Stimulated activated naive CD4-positive, alpha-beta T cell (primary cell): ENCODE data around the gene REXO2.

Experiments
- DNase-seq, 6 experiments: peaks; one replicate each; lab custom pipeline; 2025; lab: John Stamatoyannopoulos, UW

REXO2 gene

GRCh38 chr11:114439229-114440120 is at the start of gene REXO2:
Gene REXO2, plus strand, starts transcription at chr11:114439467. Its CDS starts 62 bp downstream, at chr11:114439529.
- DNase-seq: peak; percentile 87 to 91 (median 90)

DNA sequence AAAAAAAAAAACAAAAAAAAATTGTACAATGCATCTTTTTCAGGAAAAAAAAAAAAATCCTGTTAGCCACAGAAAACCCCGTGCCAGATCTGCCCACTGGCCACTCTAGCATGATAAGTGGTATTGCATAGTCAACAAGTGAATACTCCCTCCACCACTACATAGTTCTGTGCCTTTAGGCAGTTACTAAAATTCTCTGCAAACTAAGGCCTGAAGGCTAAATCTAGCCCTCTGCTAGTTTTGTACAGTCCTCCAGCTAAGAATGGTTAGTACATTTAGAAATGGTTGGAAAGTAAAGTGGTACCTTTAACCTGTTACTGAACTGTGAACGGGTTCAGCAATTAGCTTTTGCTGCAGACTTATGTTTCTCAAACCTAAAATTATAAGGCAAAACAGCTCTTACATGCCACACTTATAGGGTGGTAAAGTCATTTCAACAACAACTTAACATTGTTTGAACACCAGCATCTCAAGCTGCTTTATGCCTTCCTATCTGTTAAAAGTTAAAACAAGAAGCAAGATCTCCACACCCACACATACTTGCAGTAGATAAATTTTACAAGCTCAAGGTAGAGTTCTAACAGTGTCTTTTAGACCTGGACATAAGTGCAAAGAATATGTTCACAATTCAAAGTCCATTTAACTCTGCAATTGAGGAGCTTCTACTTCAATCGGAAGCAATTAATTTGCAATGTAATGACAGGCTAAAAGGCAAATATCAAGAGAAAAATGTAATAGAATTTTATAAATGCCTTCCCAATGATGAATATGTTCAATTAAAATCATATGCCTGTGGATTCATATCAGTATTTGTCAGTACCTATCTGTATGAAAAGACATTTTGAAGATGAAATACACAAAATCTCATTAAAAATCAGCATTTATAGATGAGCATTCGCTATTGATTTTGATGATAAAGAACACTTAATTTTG is 46.3 kb upstream of the REXO2 start:
- DNase-seq: no peak

- DNase-seq: no peak
Observed at GRCh38 chr11:114395736-114396135, 43.5 kb upstream of the REXO2 start.

GRCh38 chr11:114396916-114397315 is 42.4 kb upstream of the REXO2 start:
- no peak for DNase-seq

GRCh38 chr11:114397349-114397982 is 41.8 kb upstream of the REXO2 start:
- no peak for DNase-seq

DNA sequence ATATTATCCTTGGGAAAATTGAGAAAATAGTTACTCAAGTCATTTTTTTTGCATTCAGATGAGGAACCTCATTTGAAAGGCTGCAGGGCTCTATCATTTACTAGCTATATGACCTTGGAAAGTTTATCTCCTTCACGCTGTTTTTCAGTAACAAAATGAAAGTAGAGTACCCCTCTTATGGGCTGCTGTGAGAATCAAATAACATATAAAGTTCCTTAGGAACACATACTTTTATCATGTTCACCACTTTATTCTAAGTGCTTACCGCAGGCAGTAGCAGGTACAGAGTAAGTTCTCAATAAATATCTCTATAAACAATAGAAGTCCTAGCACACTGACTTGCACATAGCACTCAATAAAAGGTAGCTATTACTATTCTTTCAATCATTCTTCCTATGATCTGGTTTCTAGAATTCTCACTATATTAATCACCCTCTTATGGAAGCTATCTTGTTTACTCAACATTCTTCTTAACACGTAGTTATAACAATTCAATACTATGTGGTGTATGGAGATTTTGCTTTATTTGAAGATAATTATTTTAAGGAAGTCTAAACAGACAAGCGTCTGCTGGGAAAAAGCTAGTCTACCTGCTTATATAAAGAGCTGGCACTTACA is 40.9 kb upstream of the REXO2 start:
- DNase-seq: no peak

DNA sequence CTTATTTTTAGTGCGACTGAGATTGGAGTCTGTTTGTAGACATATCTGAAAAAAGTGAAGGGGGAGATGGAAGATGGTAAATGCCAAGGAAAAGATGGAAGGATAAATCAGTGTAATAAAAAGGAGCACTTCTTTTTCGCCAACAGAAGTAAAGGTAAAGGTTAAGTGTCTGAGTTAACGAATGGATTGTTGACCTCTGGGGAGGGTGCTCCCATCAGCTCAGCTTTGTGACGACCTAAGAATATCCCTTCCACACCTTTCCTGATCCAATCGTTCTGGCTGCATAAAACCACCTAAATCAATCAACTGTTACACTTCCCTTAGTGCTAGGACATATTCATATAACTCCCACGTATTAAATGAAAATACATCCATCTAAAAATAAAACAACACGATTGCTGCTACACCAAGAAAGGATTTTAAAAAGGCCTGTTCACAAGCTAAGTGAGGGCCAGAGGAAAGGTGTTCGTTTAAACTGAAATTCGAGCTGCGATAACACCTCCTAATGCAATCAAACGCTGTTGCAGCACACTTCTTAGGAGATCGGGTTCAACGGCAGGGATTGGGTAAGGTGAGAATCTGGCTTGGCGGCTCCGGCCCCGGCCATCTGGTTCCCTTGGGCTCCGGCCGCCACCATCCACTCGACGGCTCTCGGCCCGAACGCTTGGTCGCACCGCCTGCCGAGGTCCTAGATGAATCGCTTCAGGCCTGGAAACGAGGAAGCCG is 39.6 kb upstream of the REXO2 start:
- peak in 1 of 6 experiments; percentile 20 for DNase-seq

- DNase-seq: peak; percentile 92 to 97 (median 96)
Observed at GRCh38 chr11:114400216-114400914, 38.9 kb upstream of the REXO2 start, which contains the start of the genes C11orf71 and RBM7. Gene C11orf71, minus strand, starts transcription at chr11:114400511. Its CDS starts 180 bp downstream, at chr11:114400331. Gene RBM7, plus strand, starts transcription at chr11:114400666. Its CDS starts 6 bp downstream, at chr11:114400672.

DNA sequence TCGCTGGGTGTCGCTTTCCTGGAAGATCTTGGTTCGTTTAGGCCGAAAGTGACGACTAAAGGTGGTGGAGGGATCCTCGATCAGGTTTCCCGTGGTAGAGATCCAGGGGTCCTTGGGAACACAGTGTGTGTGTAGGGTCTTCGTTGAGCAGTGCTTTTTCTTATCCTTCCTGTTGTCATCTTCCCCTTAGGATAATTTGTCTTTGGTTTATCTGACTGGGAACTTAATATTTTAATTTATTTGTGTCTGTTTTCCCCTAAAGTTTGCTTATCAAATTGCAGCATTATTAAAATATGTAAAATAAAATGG is 38.4 kb upstream of the REXO2 start:
- no peak for DNase-seq

GRCh38 chr11:114401311-114401710 is 38.0 kb upstream of the REXO2 start:
- no peak for DNase-seq

- DNase-seq: no peak
Observed at GRCh38 chr11:114412946-114413345, 26.3 kb upstream of the REXO2 start.

GRCh38 chr11:114413958-114414357 is 25.3 kb upstream of the REXO2 start:
- no peak for DNase-seq

- DNase-seq: no peak
Observed at GRCh38 chr11:114416441-114416961, 22.8 kb upstream of the REXO2 start.

- no peak for DNase-seq
Observed at GRCh38 chr11:114426280-114426679, 13.0 kb upstream of the REXO2 start.

GRCh38 chr11:114430290-114430689 is 9.0 kb upstream of the REXO2 start:
- DNase-seq: no peak

DNA sequence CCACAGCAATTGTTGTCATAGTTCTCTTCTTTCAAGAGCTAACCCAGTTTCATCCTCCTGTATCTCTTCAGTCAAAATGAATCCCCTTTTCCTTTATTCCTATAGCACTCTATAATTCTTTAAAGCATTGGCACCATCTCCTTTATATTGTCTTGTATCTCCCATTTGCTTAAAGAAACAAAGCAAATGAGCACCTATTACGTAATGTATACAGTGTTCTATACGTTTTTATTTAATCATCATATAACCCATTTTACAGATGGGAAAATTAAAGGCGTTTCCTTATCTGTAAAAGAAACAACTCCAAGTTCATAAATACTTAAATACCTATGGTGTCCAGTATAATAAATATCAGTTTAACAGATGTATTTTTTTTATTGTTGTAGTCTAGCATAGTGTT is 6.4 kb upstream of the REXO2 start:
- DNase-seq: no peak

- no peak for DNase-seq
Observed at GRCh38 chr11:114433376-114433775, 5.9 kb upstream of the REXO2 start.

DNA sequence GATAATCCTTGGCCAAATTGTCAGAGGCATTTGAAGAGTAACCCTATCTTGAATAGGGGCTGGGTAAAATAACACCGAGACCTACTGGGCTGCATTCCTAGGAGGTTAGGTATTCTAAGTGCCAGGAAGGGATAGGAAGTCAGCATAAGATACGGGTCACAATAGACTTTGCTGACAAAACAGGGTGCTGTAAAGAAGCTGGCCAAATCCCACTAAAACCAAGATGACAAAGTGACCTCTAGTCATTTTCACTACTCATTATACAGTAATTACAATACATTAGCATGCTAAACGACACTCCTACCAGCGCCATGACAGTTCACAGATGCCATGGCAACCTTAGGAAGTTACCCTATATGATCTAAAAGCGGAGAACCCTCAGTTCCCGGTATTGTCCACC is 964 bp upstream of the REXO2 start:
- DNase-seq: no peak

- DNase-seq: no peak
Observed at GRCh38 chr11:114440121-114440860, 1.0 kb downstream of the REXO2 start.
